Osteoblast (primary cell): ENCODE data around the gene INPP4A. TPM values are rescaled to one million over a fixed set of nuclear protein-coding genes. Genes with fewer than 3 reads are reported as not detected.

ENCODE experiments used
- DNase-seq: peaks from one replicate; pipeline ENCODE4 v3.0.0; 2011; ENCODE audit warnings: low spot score, mixed read lengths; ENCODE audit not compliant: insufficient read length; ENCODE audit errors: missing footprints
- H2AFZ ChIP-seq: 2 replicates; pipeline ENCODE4 v1.6.0; 2011; ENCODE audit warnings: mild to moderate bottlenecking, low read length
- H3K27ac ChIP-seq: 2 replicates; pipeline ENCODE4 v1.5.1; 2011; ENCODE audit warnings: mild to moderate bottlenecking, low read depth, low read length, moderate library complexity
- H3K27me3 ChIP-seq: 2 replicates; pipeline ENCODE4 v1.6.0; 2012; ENCODE audit warnings: mild to moderate bottlenecking, control low read depth, inconsistent platforms, low read length, moderate library complexity; ENCODE audit not compliant: insufficient read depth
- H3K36me3 ChIP-seq: 2 replicates; pipeline ENCODE4 v1.5.1; 2011; ENCODE audit warnings: mild to moderate bottlenecking, low read length, control low read depth, moderate library complexity; ENCODE audit not compliant: insufficient read depth
- H3K4me1 ChIP-seq: 2 replicates; pipeline ENCODE4 v1.5.1; 2011; ENCODE audit warnings: mild to moderate bottlenecking, low read length, control low read depth, moderate library complexity; ENCODE audit not compliant: insufficient read depth
- H3K4me2 ChIP-seq: 2 replicates; pipeline ENCODE4 v1.6.0; 2011; ENCODE audit warnings: mild to moderate bottlenecking, low read length; ENCODE audit not compliant: insufficient read depth
- H3K4me3 ChIP-seq: fragments of 200-600 bp; sonication (generic); 3 replicates; pipeline ENCODE4 v1.5.1; 2012; ENCODE audit warnings: mild to moderate bottlenecking, low read length, inconsistent platforms; ENCODE audit not compliant: insufficient read depth
- H3K79me2 ChIP-seq: 2 replicates; pipeline ENCODE4 v1.6.0; 2012; ENCODE audit warnings: mild to moderate bottlenecking, low read length, control low read depth, inconsistent platforms; ENCODE audit not compliant: insufficient read depth
- H3K9me3 ChIP-seq: 2 replicates; pipeline ENCODE4 v1.5.1; 2011; ENCODE audit warnings: low read depth, low read length, control low read depth
- H4K20me1 ChIP-seq: 2 replicates; pipeline ENCODE4 v1.6.0; 2012; ENCODE audit warnings: mild to moderate bottlenecking, low read length, control low read depth; ENCODE audit not compliant: insufficient read depth
- CTCF ChIP-seq: IDR thresholded peaks from 2 replicates; pipeline ENCODE4 v1.5.1; 2011; ENCODE audit warnings: mild to moderate bottlenecking, low read depth, low read length, moderate library complexity; ENCODE audit errors: extremely low read depth
- total RNA-seq: library from RNA; depleted of rRNA; stranded (reverse); fragments of >200 nt; gene quantifications from 2 replicates; pipeline ENCODE4 v1.2.3, GENCODE V29; 2012

The INPP4A gene
- total RNA-seq, 1 donor, result 25.7 TPM

- no peak overlapping the region for H3K27ac ChIP-seq
- H3K4me3 ChIP-seq, result no peak overlapping the region
- H3K27me3 ChIP-seq, result no peaks in the 10 kb centered on the region
- no peaks in the 10 kb centered on the region for H3K9me3 ChIP-seq
- H4K20me1 ChIP-seq, result no peaks in the 10 kb centered on the region
- DNase-seq, result no peak
- TF ChIP-seq CTCF, result no peak
- H3K36me3 ChIP-seq, result no peaks in the 10 kb centered on the region
- no peak overlapping the region for H3K4me2 ChIP-seq
- H3K79me2 ChIP-seq, result no peaks in the 10 kb centered on the region
- peaks cover 35% of the 10 kb centered on the region for H3K4me1 ChIP-seq
- no peak overlapping the region for H2AFZ ChIP-seq
Measured at GRCh38 chr2:98564541-98565132, 120.0 kb downstream of the INPP4A start.

GRCh38 chr2:98565286-98565860 lies 120.7 kb downstream of the INPP4A start:
- Histone ChIP-seq H3K36me3 (no peaks in the 10 kb centered on the region), H2AFZ (no peak overlapping the region), H3K4me2 (no peak overlapping the region), H3K9me3 (no peaks in the 10 kb centered on the region), H3K4me3 (no peak overlapping the region), H4K20me1 (no peaks in the 10 kb centered on the region), H3K79me2 (no peaks in the 10 kb centered on the region), H3K27ac (no peak overlapping the region), H3K27me3 (no peaks in the 10 kb centered on the region), H3K4me1 (peaks cover 28% of the 10 kb centered on the region)
- TF ChIP-seq CTCF, result no peak
- no peak for DNase-seq

GRCh38 chr2:98565941-98566340 lies 121.3 kb downstream of the INPP4A start:
- no peaks in the 10 kb centered on the region for H4K20me1 ChIP-seq
- no peak for DNase-seq

More at GRCh38 chr2:98565941-98566340, 121.3 kb downstream of the INPP4A start:
- Histone ChIP-seq H2AFZ (no peak overlapping the region), H3K4me1 (peaks cover 23% of the 10 kb centered on the region), H3K4me3 (no peak overlapping the region), H3K79me2 (no peaks in the 10 kb centered on the region), H3K9me3 (no peaks in the 10 kb centered on the region), H3K27ac (no peak overlapping the region), H3K36me3 (no peaks in the 10 kb centered on the region), H3K27me3 (no peaks in the 10 kb centered on the region), H3K4me2 (no peak overlapping the region)
- TF ChIP-seq CTCF, result no peak
